Central memory CD8-positive, alpha-beta T cell (primary cell): ENCODE results near the gene CFDP1.
"Not testable (repeated sequence)": the region's sequence is repeated elsewhere in the genome, so short reads cannot be mapped to it uniquely, and the experiment has no call there.

Experiments
- ATAC-seq: fragments of 150-1000 bp; cut with Tn5 transposase; replicated peaks from 2 replicates; pipeline ENCODE4 v1.10.0; 2022; ENCODE audit warnings: mild to moderate bottlenecking, moderate FRiP score, moderate number of reproducible peaks; ENCODE audit not compliant: poor library complexity, severe bottlenecking; ENCODE audit errors: extremely low read depth
- DNase-seq, 2 donors: peaks; one replicate each; pipeline ENCODE4 v3.0.0; 2021; ENCODE audit warnings: low spot score in 2 of 2
- H3K27ac Mint-ChIP-seq: one replicate; pipeline ENCODE4 v1.8.0; 2022; ENCODE audit warnings: low read depth, mild to moderate bottlenecking, moderate library complexity, mixed read lengths
- H3K27me3 Mint-ChIP-seq: one replicate; pipeline ENCODE4 v1.8.0; 2022; ENCODE audit warnings: mixed read lengths
- H3K36me3 Mint-ChIP-seq: one replicate; pipeline ENCODE4 v1.8.0; 2022; ENCODE audit warnings: mild to moderate bottlenecking, moderate library complexity, mixed read lengths; ENCODE audit not compliant: insufficient read depth
- H3K4me1 Mint-ChIP-seq: one replicate; pipeline ENCODE4 v1.8.0; 2022; ENCODE audit warnings: mixed read lengths
- H3K4me3 Mint-ChIP-seq: one replicate; pipeline ENCODE4 v1.8.0; 2022; ENCODE audit warnings: mild to moderate bottlenecking, moderate library complexity, mixed read lengths
- H3K9me3 Mint-ChIP-seq: one replicate; pipeline ENCODE4 v1.8.0; 2022; ENCODE audit warnings: mixed read lengths

Gene CFDP1

GRCh38 chr16:75280331-75280804 is 152.9 kb downstream of the CFDP1 start:
- H3K27me3 Mint-ChIP-seq, result peaks cover 42% of the 10 kb centered on the region
- no peaks in the 10 kb centered on the region for H3K36me3 Mint-ChIP-seq

GRCh38 chr16:75279305-75279704 is 154.0 kb downstream of the CFDP1 start:
- ATAC-seq (no peak), DNase-seq (no peak)
- Mint-ChIP-seq H3K27ac (no peak overlapping the region), H3K27me3 (peaks cover 51% of the 10 kb centered on the region), H3K36me3 (no peaks in the 10 kb centered on the region), H3K4me3 (no peak overlapping the region), H3K4me1 (peaks cover 6% of the 10 kb centered on the region), H3K9me3 (no peaks in the 10 kb centered on the region)

More at GRCh38 chr16:75280331-75280804, 152.9 kb downstream of the CFDP1 start:
- ATAC-seq, result no peak
- Mint-ChIP-seq H3K9me3 (no peaks in the 10 kb centered on the region), H3K4me1 (no peaks in the 10 kb centered on the region), H3K27ac (no peak overlapping the region), H3K4me3 (no peak overlapping the region)
- DNase-seq, result no peak

GRCh38 chr16:75273054-75273925 is 160.0 kb downstream of the CFDP1 start:
- no peaks in the 10 kb centered on the region for H3K9me3 Mint-ChIP-seq
- DNase-seq, result no peak
- peak overlapping the region; percentile 64 for H3K27ac Mint-ChIP-seq
- ATAC-seq, result no peak
- H3K4me3 Mint-ChIP-seq, result no peak overlapping the region
- peaks cover 26% of the 10 kb centered on the region for H3K27me3 Mint-ChIP-seq
- peaks cover 6% of the 10 kb centered on the region for H3K4me1 Mint-ChIP-seq
- H3K36me3 Mint-ChIP-seq, result no peaks in the 10 kb centered on the region

GRCh38 chr16:75272629-75273028 is 160.7 kb downstream of the CFDP1 start:
- not testable (repeated sequence) for H3K36me3 Mint-ChIP-seq, H3K4me3 Mint-ChIP-seq, H3K4me1 Mint-ChIP-seq, ATAC-seq, DNase-seq, H3K9me3 Mint-ChIP-seq
- Mint-ChIP-seq H3K27ac (peak overlapping the region; percentile 64), H3K27me3 (peaks cover 26% of the 10 kb centered on the region)

GRCh38 chr16:75272097-75272551 is 161.2 kb downstream of the CFDP1 start:
- no peaks in the 10 kb centered on the region for H3K36me3 Mint-ChIP-seq
- no peak overlapping the region for H3K4me3 Mint-ChIP-seq
- H3K27me3 Mint-ChIP-seq, result peaks cover 32% of the 10 kb centered on the region
- DNase-seq, result no peak
- H3K4me1 Mint-ChIP-seq, result peaks cover 6% of the 10 kb centered on the region
- ATAC-seq, result no peak
- no peak overlapping the region for H3K27ac Mint-ChIP-seq
- no peaks in the 10 kb centered on the region for H3K9me3 Mint-ChIP-seq

GRCh38 chr16:75271441-75272096 is 161.7 kb downstream of the CFDP1 start:
- H3K27ac Mint-ChIP-seq, result no peak overlapping the region
- H3K4me1 Mint-ChIP-seq, result peaks cover 7% of the 10 kb centered on the region
- peaks cover 37% of the 10 kb centered on the region for H3K27me3 Mint-ChIP-seq
- H3K36me3 Mint-ChIP-seq, result no peaks in the 10 kb centered on the region
- ATAC-seq, result no peak
- no peaks in the 10 kb centered on the region for H3K9me3 Mint-ChIP-seq
- DNase-seq, result no peak
- no peak overlapping the region for H3K4me3 Mint-ChIP-seq

GRCh38 chr16:75269358-75269757 is 163.9 kb downstream of the CFDP1 start:
- not testable (repeated sequence) for H3K9me3 Mint-ChIP-seq, H3K4me3 Mint-ChIP-seq, H3K27ac Mint-ChIP-seq, H3K4me1 Mint-ChIP-seq, DNase-seq, ATAC-seq, H3K36me3 Mint-ChIP-seq
- peaks cover 40% of the 10 kb centered on the region for H3K27me3 Mint-ChIP-seq

- Mint-ChIP-seq H3K4me3 (no peak overlapping the region), H3K4me1 (peaks cover 6% of the 10 kb centered on the region), H3K9me3 (no peaks in the 10 kb centered on the region), H3K27me3 (peaks cover 44% of the 10 kb centered on the region), H3K27ac (no peak overlapping the region), H3K36me3 (no peaks in the 10 kb centered on the region)
- ATAC-seq (no peak), DNase-seq (no peak)
Measured at GRCh38 chr16:75267631-75268264, 165.6 kb downstream of the CFDP1 start.

- Mint-ChIP-seq H3K36me3 (no peaks in the 10 kb centered on the region), H3K4me3 (peak overlapping the region; percentile 66), H3K27me3 (peaks cover 47% of the 10 kb centered on the region), H3K27ac (no peak overlapping the region), H3K9me3 (no peaks in the 10 kb centered on the region), H3K4me1 (peaks cover 6% of the 10 kb centered on the region)
- ATAC-seq (peak; percentile 17), DNase-seq (no peak)
Measured at GRCh38 chr16:75266738-75267630, 166.3 kb downstream of the CFDP1 start.

- Mint-ChIP-seq H3K27ac (no peak overlapping the region), H3K36me3 (no peaks in the 10 kb centered on the region), H3K9me3 (no peaks in the 10 kb centered on the region), H3K4me3 (peak overlapping the region; percentile 66), H3K27me3 (peaks cover 55% of the 10 kb centered on the region), H3K4me1 (peaks cover 6% of the 10 kb centered on the region)
- DNase-seq, result no peak
- no peak for ATAC-seq
Measured at GRCh38 chr16:75265911-75266701, 167.2 kb downstream of the CFDP1 start.
